GM18517 (cell line): ENCODE measurements around the gene ICAM5.
"Not testable (repeated sequence)": the region's sequence is repeated elsewhere in the genome, so short reads cannot be mapped to it uniquely, and the experiment has no call there.

ENCODE experiments used
- ATAC-seq: cut with Tn5 transposase; IDR thresholded peaks from one replicate; pipeline ENCODE4 v1.9.1; 2021; ENCODE audit warnings: mild to moderate bottlenecking, moderate library complexity; ENCODE audit not compliant: unreplicated experiment

The ICAM5 gene

GRCh38 chr19:10269333-10270179 lies 20.2 kb upstream of the ICAM5 start:
- ATAC-seq = no peak

- peak; percentile 19 for ATAC-seq
Measured at GRCh38 chr19:10270180-10270615, 19.6 kb upstream of the ICAM5 start.

- ATAC-seq = peak; percentile 47
Measured at GRCh38 chr19:10270616-10271394, 18.9 kb upstream of the ICAM5 start, which contains the start of gene ICAM1. Gene ICAM1, plus strand, starts transcription at chr19:10271120. Its CDS starts 40 bp downstream, at chr19:10271160.

- ATAC-seq = no peak
Measured at GRCh38 chr19:10271543-10272086, 18.1 kb upstream of the ICAM5 start.

- ATAC-seq = no peak
Measured at GRCh38 chr19:10274589-10274988, 15.2 kb upstream of the ICAM5 start.

- no peak for ATAC-seq
Measured at GRCh38 chr19:10277795-10278589, 11.8 kb upstream of the ICAM5 start.

DNA sequence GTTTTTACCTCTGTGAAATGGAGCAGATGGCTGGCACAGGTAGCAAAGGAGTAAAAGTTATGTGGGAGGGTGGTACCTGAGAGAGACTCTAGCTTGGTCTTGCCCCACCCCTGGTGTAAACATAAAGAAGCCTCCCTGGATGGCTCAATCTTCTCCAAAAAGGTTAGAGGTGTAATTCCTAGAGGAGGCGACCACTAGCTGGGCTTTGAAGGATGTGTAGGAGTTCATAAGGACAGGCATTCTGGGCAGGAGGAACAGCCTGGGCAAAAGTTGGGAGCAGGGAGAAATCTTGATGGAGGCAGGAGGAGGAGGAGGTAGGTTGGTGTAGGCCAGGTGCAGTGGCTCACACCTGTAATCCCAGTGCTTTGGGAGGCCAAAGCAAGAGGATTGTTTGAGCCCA lies 10.8 kb upstream of the ICAM5 start:
- ATAC-seq = no peak

DNA sequence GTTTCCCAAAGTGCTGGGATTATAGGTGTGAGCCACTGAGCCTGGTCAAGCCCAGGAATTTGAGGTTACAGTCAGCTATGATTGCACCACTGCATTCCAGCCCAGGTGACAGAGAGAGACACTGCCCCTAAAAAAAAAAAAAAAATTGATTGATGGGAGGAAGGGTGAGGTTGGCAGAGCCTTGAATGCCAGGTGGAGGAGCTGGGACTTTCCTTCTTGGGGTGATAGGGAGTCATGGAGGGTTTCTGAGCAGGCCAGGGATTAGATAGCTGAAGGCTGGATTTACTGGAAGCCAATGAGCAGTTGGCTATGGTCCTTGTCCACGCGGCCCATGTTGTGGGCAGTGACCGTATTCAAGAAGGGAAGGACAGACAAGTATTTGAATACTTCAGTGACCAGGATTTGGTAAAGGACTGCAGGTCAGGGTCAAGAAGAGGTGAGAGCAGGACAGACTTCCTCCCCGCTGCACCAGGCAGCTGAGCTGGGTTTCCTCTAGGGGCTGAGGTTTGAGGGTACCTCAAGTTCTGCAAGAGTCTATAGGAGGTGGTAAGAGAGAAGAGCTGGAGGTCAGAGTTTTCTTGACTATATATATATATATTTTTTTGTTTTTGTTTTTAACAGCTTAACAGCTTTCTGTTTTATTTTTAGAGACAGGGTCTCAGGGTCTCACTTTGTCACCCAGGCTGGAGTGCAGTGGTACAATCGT lies 9.9 kb upstream of the ICAM5 start:
- no peak for ATAC-seq

DNA sequence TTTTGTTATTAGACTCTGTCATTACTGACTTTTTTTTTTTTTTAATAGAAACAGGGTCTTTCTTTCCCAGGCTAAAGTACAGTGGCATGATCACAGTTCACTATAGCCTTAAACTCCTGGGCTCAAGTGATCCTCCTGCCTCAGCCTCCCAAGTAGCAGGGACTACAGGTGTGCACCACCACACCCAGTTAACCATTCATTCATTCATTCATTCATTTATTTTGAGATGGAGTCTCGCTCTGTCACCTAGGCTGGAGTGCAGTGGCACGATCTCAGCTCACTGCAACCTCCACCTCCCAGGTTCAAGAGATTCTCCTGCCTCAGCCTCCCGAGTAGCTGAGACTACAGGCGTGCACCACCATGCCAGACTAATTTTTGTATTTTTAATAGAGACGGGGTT lies 7.7 kb upstream of the ICAM5 start:
- not testable (repeated sequence) for ATAC-seq

DNA sequence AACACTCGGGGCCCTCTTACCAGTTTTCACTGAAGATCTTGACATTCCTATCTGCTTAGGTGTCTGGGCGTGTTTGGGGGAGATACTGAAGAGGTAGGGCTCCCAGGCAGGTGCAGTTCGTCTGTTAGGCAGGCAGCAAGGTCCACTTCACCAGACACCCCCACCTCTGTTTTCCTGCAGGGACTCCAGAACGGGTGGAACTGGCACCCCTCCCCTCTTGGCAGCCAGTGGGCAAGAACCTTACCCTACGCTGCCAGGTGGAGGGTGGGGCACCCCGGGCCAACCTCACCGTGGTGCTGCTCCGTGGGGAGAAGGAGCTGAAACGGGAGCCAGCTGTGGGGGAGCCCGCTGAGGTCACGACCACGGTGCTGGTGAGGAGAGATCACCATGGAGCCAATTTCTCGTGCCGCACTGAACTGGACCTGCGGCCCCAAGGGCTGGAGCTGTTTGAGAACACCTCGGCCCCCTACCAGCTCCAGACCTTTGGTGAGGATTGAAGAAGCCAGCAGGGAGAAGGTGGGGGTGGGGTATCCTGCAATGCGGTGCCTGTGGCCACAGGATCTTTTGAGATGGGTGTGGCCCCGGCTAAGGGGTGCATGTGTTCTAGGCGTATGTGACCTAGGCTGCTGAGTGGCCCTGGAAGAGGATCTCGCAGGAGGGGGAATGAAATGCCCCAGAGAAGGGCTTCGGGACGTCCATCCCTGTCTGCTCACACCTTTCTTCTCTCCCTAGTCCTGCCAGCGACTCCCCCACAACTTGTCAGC lies 6.3 kb upstream of the ICAM5 start:
- ATAC-seq = no peak

DNA sequence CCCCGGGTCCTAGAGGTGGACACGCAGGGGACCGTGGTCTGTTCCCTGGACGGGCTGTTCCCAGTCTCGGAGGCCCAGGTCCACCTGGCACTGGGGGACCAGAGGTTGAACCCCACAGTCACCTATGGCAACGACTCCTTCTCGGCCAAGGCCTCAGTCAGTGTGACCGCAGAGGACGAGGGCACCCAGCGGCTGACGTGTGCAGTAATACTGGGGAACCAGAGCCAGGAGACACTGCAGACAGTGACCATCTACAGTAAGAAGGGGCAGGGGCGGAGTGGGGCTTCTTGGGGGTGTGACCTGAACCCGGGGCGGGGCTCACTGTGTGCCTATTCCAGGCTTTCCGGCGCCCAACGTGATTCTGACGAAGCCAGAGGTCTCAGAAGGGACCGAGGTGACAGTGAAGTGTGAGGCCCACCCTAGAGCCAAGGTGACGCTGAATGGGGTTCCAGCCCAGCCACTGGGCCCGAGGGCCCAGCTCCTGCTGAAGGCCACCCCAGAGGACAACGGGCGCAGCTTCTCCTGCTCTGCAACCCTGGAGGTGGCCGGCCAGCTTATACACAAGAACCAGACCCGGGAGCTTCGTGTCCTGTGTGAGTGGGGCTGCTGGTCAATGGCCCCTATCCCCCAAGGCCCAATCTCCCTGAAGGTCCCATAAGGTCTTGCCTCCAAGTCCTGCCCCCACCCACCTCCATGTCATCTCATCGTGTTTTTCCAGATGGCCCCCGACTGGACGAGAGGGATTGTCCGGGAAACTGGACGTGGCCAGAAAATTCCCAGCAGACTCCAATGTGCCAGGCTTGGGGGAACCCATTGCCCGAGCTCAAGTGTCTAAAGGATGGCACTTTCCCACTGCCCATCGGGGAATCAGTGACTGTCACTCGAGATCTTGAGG lies 5.4 kb upstream of the ICAM5 start:
- ATAC-seq = no peak

GRCh38 chr19:10284960-10285278 lies 4.8 kb upstream of the ICAM5 start:
- no peak for ATAC-seq

DNA sequence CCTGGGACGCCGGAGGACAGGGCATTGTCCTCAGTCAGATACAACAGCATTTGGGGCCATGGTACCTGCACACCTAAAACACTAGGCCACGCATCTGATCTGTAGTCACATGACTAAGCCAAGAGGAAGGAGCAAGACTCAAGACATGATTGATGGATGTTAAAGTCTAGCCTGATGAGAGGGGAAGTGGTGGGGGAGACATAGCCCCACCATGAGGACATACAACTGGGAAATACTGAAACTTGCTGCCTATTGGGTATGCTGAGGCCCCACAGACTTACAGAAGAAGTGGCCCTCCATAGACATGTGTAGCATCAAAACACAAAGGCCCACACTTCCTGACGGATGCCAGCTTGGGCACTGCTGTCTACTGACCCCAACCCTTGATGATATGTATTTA lies 4.4 kb upstream of the ICAM5 start:
- no peak for ATAC-seq

GRCh38 chr19:10286803-10287737 lies 2.7 kb upstream of the ICAM5 start, which contains the start of gene ICAM4:
Gene ICAM4, plus strand, starts transcription at chr19:10286955. Its CDS starts 58 bp downstream, at chr19:10287013.
- ATAC-seq = no peak

GRCh38 chr19:10288662-10289166 lies 1.0 kb upstream of the ICAM5 start:
- ATAC-seq = no peak

DNA sequence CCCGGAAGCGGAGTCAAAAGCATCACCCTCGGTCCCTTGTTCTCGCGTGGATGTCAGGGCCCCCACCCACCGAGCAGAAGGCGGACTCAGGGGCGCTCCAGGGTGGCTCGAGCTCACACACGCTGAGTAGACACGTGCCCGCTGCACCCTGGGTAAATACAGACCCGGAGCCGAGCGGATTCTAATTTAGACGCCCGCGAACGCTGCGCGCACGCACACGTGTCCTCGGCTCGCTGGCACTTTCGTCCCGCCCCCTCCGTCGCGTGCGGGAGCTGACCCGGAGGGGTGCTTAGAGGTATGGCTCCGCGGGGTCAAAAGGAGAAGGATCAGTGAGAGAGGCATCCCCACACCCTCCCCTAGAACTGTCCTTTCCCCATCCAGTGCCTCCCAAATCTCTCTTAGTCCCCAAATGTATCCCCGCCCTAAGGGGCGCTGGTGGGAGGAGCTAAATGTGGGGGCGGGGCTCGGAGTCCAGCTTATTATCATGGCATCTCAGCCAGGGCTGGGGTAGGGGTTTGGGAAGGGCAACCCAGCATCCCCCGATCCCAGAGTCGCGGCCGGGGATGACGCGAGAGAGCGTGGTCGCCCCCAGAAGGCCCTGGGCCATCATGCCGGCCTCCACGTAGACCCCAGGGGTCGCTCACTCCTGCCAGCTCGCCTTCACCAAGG lies 451 bp upstream of the ICAM5 start:
- ATAC-seq = no peak
